Adrenal gland (tissue), 12 donors: Measurements from ENCODE around the gene MFSD2A. TPM values are rescaled to one million over a fixed set of nuclear protein-coding genes. Genes with fewer than 3 reads are reported as not detected.

Experiments
- DNase-seq, 7 donors: peaks; one replicate each; pipeline ENCODE4 v3.0.0-alpha.2; 2019 to 2020
- H3K27ac ChIP-seq, 5 donors: fragments of 200-600 bp; sonication (generic) in 4 of 5; 1 replicate in 3 of 5; 2 replicates in 2 of 5; pipeline versions ENCODE4 v1.5.1 to v1.8.0; 2016 to 2020; ENCODE audit warnings: mild to moderate bottlenecking in 1 of 5
- H3K27me3 ChIP-seq: fragments of 200-600 bp; 2 replicates; pipeline ENCODE4 v1.8.0; 2021
- H3K36me3 ChIP-seq, 2 donors: fragments of 200-600 bp; replicated peaks in 1 of 2; 1 replicate in 1 of 2; 2 replicates in 1 of 2; pipeline versions ENCODE4 v1.5.1 to v1.8.0; 2018 to 2022
- H3K4me1 ChIP-seq, 2 donors: fragments of 200-600 bp; replicated peaks in 1 of 2; 1 replicate in 1 of 2; 2 replicates in 1 of 2; pipeline versions ENCODE4 v1.5.1 to v1.8.0; 2018 to 2021
- H3K4me3 ChIP-seq, 4 donors: fragments of 200-600 bp; sonication (generic) in 3 of 4; one replicate each; pipeline ENCODE4 v1.5.1; 2016 to 2018
- H3K9me3 ChIP-seq, 3 donors: fragments of 200-600 bp; sonication (generic) in 1 of 3; replicated peaks in 1 of 3; 1 replicate in 2 of 3; 2 replicates in 1 of 3; pipeline versions ENCODE4 v1.5.1 to v1.8.0; 2016 to 2021
- POLR2A ChIP-seq, 2 donors: fragments of 450-650 bp; IDR thresholded peaks; one replicate each; pipeline ENCODE4 v1.6.1; 2017; ENCODE audit warnings: antibody characterized with exemption in 2 of 2, mild to moderate bottlenecking in 2 of 2, moderate library complexity in 1 of 2
- WGBS, 4 donors: extraction: QIAGEN DNeasy Blood & Tissue Kit in 2 of 4; methylation state at CpG; one replicate each; pipeline versions ENCODE4 v1.1.5 to v1.1.7; 2013 to 2017; 5-methylcytosine and 5-hydroxymethylcytosine counted together
- intact Hi-C, 2 donors: fragments of 100-400 bp; cut with DNase I; formaldehyde crosslinking; loops; one replicate each; pipeline versions ENCODE4 v1.14.1 to v1.15.0; 2022 to 2023
- polyA plus RNA-seq, 3 donors: library from polyadenylated mRNA; stranded (reverse); fragments of 200-250 nt in 2 of 3; fragments of 350-450 nt in 1 of 3; fragmentation: Illumina TruSeq in 1 of 3; extraction: RNeasy Lipid Tissue Mini Kit (QIAGEN cat#74804) in 1 of 3; gene quantifications; one replicate each; pipeline ENCODE4 v1.2.3, GENCODE V29; 2013 to 2014
- total RNA-seq, 9 donors: library from RNA; depleted of rRNA in 4 of 9; stranded (reverse); fragments of >200 nt in 4 of 9; fragments of 120-200 nt in 1 of 9; fragmentation: NEBNext Ultra II Directional in 1 of 9; extraction: Animal tissue kit (Norgen Biotek cat#: 25700) in 1 of 9; gene quantifications; one replicate each; pipeline versions ENCODE4 v1.1.0 to v1.2.4, GENCODE V29; 2013 to 2023
- TF ChIP-seq, protein P1 (sequence below), 6 experiments: fragments of 450-650 bp in 4 of 6; fragments of 200-600 bp in 2 of 6; sonication (generic) in 1 of 6; IDR thresholded peaks; 1 replicate in 5 of 6; 2 replicates in 1 of 6; pipeline versions ENCODE4 v1.5.1 to v1.8.0; 2016 to 2021; ENCODE audit warnings: antibody characterized with exemption in 6 of 6, mild to moderate bottlenecking in 2 of 6, moderate library complexity in 1 of 6
- donor health status: healthy with polysubstance abuse.
- donor health status: Bipolar disorder and iron deficiency.
- donor health status: DM: yes; HTN: yes; CAD: no.
- donor health status: DM: no; HTN: no; CAD: no.
- donor health status: DM: no; HTN: no; CAD: no.
- donor health status: DM: yes; HTN: yes; CAD: no.

The MFSD2A gene
- total and polyA plus RNA-seq, 12 donors: 0.17 to 3.2 (median 1.3) TPM

DNA sequence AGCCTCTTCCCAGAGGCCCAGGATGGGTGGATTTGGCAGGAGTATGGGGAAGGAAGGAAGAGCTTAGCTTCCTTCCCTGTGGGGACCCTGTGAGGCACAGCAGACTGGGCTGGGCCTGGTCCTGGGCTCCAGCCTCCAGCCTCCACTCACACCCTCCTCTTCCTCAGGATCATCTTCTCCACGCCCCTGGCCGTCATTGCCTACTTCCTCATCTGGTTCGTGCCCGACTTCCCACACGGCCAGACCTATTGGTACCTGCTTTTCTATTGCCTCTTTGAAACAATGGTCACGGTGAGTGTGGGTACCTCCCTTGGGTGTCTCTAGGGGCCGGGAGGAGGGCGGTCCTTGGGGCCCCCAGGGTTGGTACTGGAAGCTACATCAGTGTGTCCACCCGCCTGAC is 10.1 kb downstream of the MFSD2A start:
- Histone ChIP-seq H3K9me3 (no peaks in the 10 kb centered on the region), H3K36me3 (no peaks in the 10 kb centered on the region), H3K4me3 (no peak overlapping the region), H3K4me1 (no peaks in the 10 kb centered on the region), H3K27ac (no peak overlapping the region), H3K27me3 (no peaks in the 10 kb centered on the region)
- intact Hi-C loops: no loop called here
- no peak for DNase-seq
- TF ChIP-seq, protein P1, sequence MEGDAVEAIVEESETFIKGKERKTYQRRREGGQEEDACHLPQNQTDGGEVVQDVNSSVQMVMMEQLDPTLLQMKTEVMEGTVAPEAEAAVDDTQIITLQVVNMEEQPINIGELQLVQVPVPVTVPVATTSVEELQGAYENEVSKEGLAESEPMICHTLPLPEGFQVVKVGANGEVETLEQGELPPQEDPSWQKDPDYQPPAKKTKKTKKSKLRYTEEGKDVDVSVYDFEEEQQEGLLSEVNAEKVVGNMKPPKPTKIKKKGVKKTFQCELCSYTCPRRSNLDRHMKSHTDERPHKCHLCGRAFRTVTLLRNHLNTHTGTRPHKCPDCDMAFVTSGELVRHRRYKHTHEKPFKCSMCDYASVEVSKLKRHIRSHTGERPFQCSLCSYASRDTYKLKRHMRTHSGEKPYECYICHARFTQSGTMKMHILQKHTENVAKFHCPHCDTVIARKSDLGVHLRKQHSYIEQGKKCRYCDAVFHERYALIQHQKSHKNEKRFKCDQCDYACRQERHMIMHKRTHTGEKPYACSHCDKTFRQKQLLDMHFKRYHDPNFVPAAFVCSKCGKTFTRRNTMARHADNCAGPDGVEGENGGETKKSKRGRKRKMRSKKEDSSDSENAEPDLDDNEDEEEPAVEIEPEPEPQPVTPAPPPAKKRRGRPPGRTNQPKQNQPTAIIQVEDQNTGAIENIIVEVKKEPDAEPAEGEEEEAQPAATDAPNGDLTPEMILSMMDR (IDR thresholded peaks at IDR 0.05): no peak
- no peak for TF ChIP-seq POLR2A (IDR thresholded peaks at IDR 0.05)
- 76 to 86% (median 84%) methylated on average over 9 of the region's 9 CpGs for WGBS, 4 donors

DNA sequence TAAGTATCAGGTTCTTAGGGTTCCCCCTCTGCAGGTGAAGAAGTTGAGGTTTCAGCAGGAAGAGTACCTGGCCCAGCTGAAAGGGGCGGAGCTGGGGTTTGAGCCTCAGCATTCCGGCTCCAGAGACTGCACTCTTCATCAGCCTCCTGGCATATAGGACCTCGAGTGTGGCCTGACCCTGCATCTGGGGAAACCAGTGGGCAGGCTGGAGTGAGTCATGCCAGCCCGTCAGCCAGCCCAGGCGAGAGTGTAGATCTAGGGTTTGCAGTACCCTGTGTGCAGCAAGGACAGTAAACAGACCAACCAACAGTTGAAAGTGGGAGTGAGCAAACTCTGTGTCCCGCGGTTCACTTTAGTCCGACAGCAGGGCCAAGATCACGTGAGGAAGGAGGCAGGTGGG is 14.1 kb downstream of the MFSD2A start:
- no peak for TF ChIP-seq POLR2A (IDR thresholded peaks at IDR 0.05)
- TF ChIP-seq, protein P1 (IDR thresholded peaks at IDR 0.05): no peak
- intact Hi-C loops: no loop called here
- Histone ChIP-seq H3K4me1 (no peaks in the 10 kb centered on the region), H3K9me3 (no peaks in the 10 kb centered on the region), H3K27ac (no peak overlapping the region), H3K36me3 (no peaks in the 10 kb centered on the region), H3K4me3 (no peak overlapping the region), H3K27me3 (no peaks in the 10 kb centered on the region)
- 70 to 83% (median 78%) methylated on average over 5 to 9 of the region's 9 CpGs for WGBS, 4 donors
- no peak for DNase-seq

DNA sequence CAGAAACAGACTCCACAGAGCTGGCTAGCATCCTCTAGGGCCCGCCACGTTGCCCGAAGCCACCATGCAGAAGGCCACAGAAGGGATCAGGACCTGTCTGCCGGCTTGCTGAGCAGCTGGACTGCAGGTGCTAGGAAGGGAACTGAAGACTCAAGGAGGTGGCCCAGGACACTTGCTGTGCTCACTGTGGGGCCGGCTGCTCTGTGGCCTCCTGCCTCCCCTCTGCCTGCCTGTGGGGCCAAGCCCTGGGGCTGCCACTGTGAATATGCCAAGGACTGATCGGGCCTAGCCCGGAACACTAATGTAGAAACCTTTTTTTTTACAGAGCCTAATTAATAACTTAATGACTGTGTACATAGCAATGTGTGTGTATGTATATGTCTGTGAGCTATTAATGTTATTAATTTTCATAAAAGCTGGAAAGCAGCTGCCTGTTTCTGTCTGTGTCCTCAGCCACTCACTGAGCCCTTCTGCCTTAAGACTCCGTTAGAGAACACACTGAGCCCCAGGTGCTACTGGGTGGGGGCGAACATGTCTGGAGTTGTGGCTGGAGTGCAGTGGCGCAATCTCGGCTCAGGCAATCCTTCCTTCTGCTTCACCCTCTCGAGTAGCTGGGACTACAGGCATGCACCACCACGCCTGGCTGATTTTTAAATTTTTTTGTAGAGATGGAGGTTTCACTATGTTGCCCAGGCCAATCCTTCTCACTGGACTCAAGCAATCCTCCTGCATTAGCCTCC is 14.8 kb downstream of the MFSD2A start:
- Histone ChIP-seq H3K4me1 (no peaks in the 10 kb centered on the region), H3K27ac (no peak overlapping the region), H3K36me3 (no peaks in the 10 kb centered on the region), H3K4me3 (no peak overlapping the region), H3K9me3 (no peaks in the 10 kb centered on the region), H3K27me3 (no peaks in the 10 kb centered on the region)
- intact Hi-C loops: loop anchor here (5.0 kb wide), 2 partner anchors 47 to 152 kb away; no protein-coding TSS in a partner anchor
- DNase-seq: no peak
- 85 to 90% (median 88%) methylated on average over 9 to 13 of the region's 13 CpGs for WGBS, 4 donors
- TF ChIP-seq, protein P1 (IDR thresholded peaks at IDR 0.05): no peak
- TF ChIP-seq POLR2A (IDR thresholded peaks at IDR 0.05): no peak

DNA sequence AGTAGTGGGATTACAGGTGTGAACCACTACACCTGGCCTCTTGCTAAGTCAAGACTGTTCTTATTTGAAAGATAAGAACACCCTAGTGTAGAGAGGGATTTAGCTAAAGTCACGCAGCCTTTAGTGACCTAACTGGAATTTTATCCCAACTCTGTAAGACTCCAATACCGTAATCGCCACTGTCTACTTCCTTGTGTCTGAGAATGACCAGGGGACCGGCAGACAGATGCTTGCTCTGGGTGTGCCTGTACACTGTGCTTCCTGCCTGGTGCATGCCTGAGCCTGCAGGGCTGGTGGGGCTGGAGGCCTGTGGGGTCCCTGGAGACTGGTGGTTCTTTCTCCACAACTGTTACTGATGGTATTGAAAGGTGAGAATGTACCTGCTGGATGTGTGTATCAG is 15.3 kb downstream of the MFSD2A start:
- no peak overlapping the region for H3K4me3 ChIP-seq
- TF ChIP-seq, protein P1 (IDR thresholded peaks at IDR 0.05): no peak
- no peak for TF ChIP-seq POLR2A (IDR thresholded peaks at IDR 0.05)
- 86 to 93% (median 89%) methylated on average over 4 of the region's 4 CpGs for WGBS, 4 donors
- no peaks in the 10 kb centered on the region for H3K9me3 ChIP-seq
- intact Hi-C loops: loop anchor here (5.0 kb wide), 2 partner anchors 48 to 153 kb away; no protein-coding TSS in a partner anchor
- no peaks in the 10 kb centered on the region for H3K36me3 ChIP-seq
- H3K27me3 ChIP-seq: no peaks in the 10 kb centered on the region
- no peak for DNase-seq
- no peaks in the 10 kb centered on the region for H3K4me1 ChIP-seq
- no peak overlapping the region for H3K27ac ChIP-seq
